Cardiac septum (tissue), 1 donor: ENCODE results near the gene GAS2L1. TPM values are rescaled to one million over a fixed set of nuclear protein-coding genes. Genes with fewer than 3 reads are reported as not detected.

ENCODE experiments used
- DNase-seq: peaks from one replicate; pipeline ENCODE4 v3.0.0-alpha.2; 2020; ENCODE audit warnings: low spot score
- intact Hi-C: fragments of 100-400 bp; cut with DNase I; formaldehyde crosslinking; loops from one replicate; pipeline ENCODE4 v1.14.0; 2022
- total RNA-seq: library from RNA; stranded (reverse); fragmentation: NEBNext Ultra II Directional; extraction: Animal tissue kit (Norgen Biotek cat#: 25700); gene quantifications from one replicate; pipeline ENCODE4 v1.2.1, GENCODE V29; 2021
- donor health status: DM: no; HTN: no; CAD: no.

GAS2L1 gene
- total RNA-seq, 1 donor from 2014 or later, result 13.0 TPM

DNA sequence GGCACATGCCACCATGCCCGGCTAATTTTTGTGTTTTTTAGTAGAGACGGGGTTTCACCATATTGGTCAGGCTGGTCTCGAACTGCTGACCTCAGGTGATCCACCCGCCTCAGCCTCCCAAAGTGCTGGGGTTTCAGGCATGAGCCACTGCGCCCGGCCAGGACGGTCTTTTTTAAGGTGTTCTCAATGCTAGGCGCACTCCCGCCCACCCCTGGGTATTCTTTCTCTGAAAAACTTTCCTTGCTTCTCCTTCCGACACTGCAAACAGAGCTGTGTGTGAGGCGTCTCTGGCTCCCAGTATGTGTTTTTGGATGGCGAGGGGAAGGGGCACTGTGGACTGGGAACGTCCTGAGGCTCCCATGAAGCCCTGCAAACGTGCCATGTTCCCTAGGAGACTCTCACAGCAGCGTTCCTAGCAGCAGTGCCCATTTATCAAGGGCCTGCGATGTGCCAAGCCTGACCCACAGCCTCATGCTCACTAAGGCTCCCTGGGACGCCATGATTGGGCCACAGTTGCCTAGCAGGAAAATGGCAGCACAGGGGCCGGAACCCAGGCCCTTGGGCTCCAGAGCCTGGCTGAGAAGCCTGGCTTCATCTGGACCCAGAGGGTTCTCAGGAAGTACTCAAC lies 11.5 kb downstream of the GAS2L1 start:
- intact Hi-C loops, result no loop called here
- DNase-seq, result no peak

DNA sequence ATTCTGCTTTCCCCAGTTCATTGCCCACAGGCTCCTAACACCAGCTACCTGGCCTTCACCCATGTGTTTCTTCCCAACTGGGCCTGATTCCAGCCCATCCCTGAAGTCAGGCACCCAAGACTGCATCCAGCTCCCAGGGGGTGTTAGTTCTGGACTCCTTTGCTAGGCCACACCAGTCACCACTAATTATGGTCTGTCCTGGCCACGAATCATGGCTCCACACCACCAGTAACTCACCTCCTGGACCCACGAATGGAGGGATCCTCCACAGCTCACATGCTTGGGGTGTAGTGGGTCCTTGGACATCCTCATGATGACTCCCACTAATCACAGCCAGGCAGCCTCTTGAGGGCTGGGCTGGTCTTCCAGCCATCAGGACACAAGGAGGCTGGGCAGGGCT lies 12.6 kb downstream of the GAS2L1 start:
- intact Hi-C loops, result no loop called here
- no peak for DNase-seq

DNA sequence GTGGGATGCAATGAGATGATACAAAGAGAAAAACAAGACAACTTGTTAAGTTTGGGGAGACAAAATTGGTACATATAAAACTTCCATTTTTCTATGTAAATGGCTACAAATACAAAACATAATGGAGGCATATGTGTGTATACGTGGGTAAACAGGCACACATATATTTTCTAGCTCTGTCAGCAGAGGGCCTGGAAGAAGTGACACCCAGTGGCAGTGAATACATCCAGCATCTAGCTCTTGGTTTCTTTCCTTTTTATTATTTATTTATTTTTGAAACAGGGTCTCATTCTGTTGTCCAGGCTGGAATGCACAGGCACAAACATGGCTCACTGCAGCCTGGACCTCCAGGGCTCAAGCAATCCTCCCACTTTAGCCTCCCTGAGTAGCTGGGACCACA lies 14.1 kb downstream of the GAS2L1 start:
- intact Hi-C loops, result no loop called here
- no peak for DNase-seq

DNA sequence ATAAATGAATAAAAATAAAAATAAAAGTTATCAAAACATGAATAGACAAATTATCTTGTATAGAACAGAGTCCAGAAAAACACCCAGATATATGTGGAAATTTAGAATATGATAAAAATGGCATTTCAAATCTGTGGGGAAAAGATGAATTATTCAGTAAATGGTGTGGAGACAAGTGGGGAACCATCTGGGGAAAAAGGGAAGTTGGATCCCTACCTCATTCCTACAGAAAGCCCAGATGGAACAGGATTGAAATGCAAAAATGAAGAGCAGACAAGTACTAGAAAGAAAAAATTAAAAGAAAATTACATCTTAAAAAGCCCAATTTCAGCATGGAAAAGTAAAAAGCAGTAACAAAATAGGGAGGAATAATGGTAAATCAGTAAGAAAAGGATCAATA lies 17.2 kb downstream of the GAS2L1 start:
- no peak for DNase-seq
- intact Hi-C loops, result no loop called here

DNA sequence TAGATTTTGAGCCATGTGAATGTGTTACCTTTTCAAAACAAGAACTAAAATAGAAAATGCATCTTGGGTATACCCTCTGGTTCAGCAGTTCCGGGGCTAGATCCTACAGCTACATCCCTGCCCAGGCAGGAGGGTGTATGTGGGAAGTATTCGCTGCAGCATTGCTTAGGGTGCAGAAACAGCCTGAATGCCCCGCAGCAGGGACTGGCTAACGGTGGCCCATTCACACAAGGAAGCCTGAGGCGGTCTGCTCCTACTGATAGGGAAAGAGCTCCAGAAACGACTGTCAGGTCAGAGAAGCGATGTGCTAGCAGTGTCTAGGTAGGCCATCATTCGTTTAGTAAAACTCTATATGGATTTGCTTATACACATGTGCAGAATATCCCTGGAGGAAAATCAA lies 18.9 kb downstream of the GAS2L1 start:
- intact Hi-C loops, result no loop called here
- no peak for DNase-seq

DNA sequence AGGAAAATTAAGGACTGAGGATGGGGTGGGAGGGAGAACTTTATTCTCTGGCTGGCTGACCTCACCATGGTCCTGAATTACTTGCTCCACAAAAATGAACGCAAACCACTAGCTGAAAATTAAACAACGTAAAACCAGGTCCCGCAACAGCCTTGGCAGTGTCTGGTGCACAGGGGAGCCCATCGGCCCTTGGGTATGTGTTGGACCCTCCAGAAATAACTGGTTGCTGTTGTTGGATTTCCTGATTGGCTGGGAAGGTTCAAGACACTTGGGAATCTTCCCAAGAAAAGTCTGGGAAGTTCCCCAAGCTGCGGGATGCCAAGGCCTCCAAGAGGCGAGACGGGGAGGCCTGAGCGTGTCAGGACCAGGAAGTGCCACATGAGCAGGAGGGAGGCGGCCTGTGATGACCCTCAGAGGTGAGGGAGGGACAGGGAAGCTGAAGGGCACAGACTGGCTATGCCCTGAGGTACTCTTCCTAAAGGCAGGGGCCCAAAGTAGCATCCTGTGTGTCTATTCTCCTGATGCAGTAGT lies 19.4 kb downstream of the GAS2L1 start:
- no peak for DNase-seq
- intact Hi-C loops, result no loop called here

DNA sequence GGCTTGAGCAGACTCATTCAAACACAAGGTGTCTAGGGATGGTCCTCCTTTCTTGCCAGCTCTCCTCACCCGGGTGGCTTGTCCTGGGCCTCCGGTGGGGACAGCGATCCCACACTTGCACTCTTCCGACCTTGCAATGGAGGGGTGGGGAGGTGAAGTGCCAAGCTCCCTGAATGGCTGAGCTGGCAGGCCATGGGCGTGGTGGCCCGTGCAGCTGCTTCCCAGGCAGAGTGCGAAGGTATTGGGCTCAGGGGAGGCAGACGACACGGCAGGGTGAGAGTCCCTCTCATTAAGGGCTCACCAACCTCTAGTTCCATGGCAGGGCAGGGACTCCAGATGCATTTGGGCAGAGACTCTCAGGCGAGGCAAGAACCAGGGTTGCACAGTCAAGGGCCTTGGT lies 20.0 kb downstream of the GAS2L1 start:
- no peak for DNase-seq
- intact Hi-C loops, result no loop called here

DNA sequence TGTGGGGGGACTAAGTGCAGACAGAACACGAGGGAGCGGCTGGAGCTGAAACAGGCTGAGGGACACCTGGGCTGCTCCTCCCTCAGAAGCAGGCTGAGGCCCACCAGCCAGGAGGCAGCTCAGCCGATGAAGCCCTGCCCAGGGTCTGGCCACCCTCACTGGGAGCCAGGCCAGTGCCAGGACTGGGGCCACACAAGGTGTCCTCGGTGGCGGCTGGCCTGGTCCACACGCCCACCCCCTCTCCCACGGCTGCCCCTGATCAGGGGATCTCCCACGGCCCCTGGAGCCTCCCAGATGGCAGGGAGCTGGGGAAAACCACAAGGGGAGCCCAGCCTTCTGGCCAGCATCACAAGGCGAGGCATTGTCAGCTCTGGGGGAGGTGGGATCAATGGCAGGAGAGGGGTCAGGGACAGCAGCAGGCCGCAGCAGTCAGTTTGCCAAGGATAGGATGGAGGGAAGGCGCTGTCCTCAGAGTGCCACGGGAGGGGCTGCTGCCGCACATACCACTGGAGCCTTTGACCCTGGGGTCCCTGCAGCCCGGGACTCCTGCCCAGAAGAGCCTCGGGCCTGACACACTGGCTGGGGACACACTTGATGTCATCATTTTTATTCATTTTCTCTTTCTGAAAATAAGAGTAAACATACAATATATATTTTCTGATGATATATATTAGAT lies 20.8 kb downstream of the GAS2L1 start:
- no peak for DNase-seq
- intact Hi-C loops, result no loop called here

DNA sequence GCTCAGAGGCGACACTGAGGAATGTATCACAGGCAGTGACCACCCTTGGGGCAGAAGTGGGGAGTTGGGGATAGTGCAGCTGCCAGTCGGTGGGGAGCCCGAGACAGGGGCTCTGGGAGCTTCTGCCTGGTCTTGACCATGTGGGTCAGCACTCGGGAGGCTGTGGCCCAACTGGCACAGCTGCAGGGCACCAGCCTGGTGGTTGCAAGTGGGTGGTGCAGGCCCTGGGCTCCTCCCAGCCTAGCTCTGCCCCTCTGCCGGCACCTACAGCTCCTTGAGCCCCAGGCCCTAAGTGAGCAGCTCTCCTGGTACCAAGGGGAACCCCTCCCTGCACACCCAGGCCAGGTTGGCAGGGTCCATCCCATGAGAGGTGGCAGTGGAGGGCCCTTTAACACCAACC lies 21.6 kb downstream of the GAS2L1 start:
- DNase-seq, result no peak

DNA sequence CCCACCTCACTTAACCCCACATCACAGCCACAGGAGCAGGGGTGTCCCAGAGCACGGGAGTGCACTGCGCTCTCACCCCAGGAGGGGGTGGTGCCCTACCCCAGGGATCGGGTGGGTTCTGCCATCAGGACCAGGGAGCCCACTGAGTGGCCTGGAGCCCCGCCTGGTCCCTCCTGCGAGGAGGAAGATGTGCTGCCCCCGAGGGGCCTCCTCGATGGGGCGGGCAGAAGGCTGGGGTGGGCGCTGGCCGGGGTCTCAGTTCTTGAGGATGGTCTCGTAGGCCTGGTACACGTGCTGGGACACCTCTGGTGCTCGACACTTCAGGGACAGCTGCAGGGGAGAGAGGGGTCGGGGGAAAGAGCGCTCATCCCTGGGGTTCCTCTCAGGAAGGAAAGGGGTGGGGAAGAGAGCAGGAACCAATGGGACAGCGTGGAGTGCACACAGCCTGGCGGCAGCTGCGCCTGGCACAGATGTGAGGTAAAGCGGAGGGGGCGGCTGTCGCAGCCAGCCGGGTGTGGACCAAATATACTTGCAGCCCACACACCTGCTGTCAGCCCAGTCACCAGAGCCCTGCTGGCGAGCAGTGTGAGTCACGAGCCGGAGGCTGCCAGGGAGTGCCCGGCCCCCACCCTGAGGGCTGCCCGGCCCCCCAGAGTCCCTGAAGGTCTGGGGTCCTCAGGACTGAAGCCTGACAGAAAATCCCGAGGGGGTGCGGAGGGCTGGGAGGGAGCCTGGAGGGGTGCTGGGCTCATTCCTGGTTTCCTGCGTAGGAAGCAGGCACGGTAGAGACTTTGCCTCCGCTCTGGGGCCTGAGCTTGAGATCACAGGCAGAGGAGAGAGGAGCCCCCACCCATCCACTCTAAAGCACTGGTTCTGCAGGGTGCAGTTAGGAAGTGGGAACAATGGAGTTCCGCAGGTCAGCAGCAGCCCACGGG lies 22.4 kb downstream of the GAS2L1 start:
- intact Hi-C loops, result no loop called here
- no peak for DNase-seq

More for the DNA sequence above, 21.6 kb downstream of the GAS2L1 start:
- intact Hi-C loops, result no loop called here

DNA sequence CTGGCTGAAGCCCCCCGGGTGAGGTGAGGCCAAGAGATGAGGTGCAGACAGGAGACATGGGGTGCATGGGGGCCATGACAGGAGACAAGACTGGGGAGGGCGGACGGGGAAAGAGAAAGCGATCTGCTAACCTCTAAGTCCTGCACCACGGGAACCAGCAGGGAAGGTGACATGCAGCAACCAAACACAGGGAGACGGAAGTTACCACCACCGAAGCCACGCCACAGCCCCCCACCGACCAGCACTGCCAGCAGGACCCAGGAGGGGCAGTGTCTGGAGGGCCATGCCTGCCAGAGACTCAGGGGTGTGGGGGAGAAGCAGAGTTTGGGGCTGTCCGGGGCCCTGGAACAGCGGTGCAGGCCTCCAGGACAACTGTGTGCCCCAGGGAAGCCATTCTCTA lies 23.1 kb downstream of the GAS2L1 start:
- intact Hi-C loops, result no loop called here
- DNase-seq, result no peak

DNA sequence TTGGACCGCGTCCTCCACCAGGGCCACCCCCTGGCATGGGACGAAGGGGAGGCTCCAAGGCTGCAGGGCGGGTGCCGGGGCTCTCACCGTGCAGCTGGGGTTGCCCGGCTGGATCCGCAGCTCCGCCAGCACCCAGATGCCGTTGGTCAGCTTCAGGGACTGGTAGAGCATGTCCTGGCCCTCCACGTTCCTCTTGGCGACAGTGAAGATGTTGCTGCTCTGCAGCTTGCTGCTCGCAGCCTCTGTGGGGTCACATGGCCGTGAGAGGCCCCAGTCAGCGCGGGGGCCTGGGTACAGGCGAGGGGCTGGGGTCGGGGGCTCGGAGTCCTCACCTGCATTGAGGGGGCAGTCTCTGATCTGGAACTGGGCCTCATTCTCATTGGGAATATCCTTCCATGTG lies 23.8 kb downstream of the GAS2L1 start:
- no peak for DNase-seq

DNA sequence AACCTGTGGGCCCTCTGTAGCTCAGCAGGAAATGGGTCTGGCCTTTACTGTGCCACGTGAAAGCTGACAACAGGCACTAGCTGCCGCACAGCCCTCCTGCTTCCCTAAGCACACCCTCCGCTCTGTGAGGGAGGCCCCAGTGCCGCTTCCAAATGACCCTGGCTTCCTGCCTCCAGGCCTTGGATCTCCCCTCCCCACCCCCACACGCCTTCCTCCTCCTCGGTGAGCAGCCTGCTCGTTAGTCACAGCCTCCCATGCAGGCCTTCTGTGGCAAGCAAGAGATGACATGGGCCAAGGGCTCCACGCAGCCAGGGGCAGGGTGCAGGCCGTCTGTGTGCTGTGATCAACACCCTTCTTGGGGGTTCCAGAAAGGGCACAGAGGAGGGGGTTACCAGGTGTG lies 24.3 kb downstream of the GAS2L1 start:
- intact Hi-C loops, result no loop called here
- no peak for DNase-seq

More for the DNA sequence above, 23.8 kb downstream of the GAS2L1 start:
- intact Hi-C loops, result no loop called here

DNA sequence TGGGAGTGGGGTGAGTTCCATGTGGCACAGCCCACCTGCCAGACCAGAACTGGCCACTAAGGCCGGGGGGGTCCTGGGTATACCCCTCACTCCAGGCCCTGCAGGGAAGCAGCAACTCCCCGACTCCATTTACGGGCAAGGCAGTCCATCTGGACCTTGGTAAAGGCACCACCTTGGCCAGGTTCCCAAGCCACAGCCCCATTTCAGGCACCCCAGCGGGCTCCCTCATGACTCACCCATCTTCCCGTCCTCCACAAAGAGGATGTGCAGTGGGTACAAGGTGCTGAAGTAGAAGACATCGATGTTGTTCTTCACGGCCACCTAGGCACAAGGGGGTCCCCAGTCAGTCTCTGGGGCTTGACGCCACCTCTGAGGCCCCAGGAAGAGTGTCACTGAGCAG lies 24.8 kb downstream of the GAS2L1 start:
- intact Hi-C loops, result no loop called here
- DNase-seq, result no peak

DNA sequence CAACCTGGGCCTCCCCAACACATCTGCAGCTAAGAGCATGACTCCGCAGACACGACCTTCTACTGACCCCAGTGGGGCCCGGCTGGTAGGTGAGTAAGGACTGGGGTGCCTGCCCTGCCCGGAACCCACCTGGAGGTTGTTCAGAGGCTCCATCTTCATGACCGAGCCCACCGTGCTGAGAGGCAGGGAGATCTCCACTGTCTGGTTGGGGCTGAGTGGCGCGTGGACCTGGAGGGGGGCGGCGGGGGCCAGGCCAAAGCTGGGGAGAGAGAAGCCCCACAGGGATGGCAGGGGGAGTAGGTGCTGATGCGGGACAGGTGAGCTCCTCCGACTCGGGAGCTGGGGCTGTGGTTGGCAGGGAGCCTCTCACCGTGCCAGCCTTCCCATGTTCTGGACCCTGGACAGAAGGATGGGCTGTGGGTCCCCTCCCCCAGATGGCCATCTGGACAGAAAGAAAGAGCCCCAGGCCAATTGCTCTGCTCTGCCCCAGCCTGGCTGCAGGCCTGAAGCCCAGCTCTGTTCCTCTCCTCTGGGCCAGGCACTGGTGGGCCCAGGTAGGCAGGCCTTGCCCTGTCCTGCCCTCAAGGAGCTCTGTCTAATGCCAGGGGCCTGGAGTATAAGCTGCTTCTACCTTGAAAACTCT lies 25.3 kb downstream of the GAS2L1 start:
- DNase-seq, result no peak
- intact Hi-C loops, result no loop called here

DNA sequence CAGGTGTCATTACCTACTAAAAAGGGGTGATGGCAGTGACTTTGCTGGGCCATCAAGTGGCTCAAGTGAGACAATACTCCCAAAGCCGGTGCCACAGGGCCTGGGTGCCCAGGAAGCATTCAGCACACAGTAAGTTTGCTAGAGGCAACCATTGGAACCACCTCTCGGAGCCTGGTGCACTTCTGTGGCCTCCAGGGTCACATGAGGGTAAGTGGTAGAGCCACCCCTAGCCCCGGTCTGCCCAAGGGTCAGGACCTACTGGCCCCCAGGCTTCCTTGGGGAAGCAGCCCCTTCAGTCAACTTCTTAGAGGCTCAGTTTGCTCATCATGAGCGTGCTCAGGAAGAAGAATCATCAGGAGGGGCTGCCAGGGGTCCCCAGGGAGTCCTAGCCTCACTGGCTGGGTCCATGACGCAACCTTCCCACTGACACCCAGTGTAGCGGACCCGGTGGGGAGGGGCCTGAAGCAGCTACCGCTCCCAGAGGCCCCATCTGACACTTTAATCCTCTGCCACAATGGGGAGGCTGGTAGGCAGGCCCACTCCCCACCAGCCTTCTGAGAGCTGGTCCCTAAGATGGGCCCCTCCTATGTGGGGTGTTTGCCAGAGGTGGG lies 26.5 kb downstream of the GAS2L1 start:
- intact Hi-C loops, result no loop called here
- DNase-seq, result no peak

DNA sequence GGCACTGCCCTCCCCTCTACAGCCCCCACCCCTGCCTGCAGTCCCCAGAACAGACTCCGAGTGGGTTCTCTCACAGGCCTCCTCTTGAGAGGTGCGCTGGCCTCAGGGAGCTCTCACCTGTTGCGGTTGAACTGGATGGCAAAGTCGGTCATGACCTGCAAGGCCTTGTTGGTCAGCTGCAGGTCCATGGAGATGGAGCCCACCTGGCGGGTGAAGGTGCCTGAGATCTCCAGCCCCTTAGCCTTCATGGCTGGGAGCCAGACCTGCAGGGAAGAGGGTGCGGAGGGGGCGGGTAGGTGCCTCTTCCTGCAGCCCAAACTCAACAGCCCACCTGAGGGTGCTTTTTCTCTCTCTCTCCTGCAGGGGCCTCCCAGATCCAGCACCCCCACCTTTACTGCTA lies 27.7 kb downstream of the GAS2L1 start:
- DNase-seq, result no peak
- intact Hi-C loops, result no loop called here

DNA sequence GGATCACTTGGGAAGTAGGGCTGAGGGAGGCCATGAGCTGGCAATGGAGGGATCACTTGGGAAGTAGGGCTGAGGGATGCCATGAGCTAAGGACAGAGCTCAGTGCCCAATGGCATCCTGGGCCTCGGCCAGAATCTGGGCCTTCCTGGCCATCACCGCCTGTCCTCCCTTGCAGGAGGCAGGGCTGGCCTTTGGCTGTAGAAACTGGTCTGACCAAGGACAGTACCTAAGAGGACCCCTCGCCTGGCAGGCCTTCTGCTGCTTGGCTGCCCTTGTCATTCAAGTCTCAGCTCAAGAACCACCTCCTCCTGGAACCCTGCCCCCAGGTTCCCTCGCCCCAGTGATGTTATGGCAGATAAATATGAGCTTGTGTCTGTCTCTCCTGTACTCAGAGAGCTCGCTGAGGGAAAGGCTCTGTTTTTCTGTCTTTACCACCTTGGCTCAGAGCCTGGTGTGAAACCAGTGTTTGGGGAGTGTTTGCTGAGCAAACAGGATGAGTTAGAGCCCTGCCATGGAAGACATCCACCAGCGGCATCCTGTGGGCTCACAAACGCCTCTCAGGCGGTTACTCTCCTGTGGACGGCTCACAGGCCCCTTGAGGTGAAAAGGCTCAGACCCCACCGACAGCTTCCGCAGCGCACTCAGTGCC lies 28.4 kb downstream of the GAS2L1 start:
- DNase-seq, result no peak
- intact Hi-C loops, result no loop called here

DNA sequence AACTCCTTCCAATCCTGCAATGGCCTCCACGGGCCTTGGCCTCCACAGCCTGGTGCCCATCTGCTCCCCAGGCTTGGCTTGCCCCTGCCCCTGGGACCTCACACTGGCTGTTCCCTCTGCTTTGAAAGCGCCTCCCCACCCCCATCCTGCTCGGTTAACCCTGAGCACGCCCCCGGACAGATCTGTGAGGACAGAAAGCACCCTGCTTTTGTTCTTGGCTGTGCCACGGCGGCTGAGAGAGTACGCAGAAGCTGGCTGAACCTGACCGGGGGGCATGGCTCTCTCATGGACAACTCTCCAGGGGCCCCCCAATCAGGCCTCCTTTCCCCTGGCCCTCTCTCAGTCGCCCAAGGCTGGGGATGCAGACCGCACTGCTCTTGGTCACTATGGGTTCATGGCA lies 29.2 kb downstream of the GAS2L1 start:
- no peak for DNase-seq
- intact Hi-C loops, result no loop called here
